22Rv1 (cell line): Measurements from ENCODE around the gene HOXD3.

ENCODE experiments used
- CTCF ChIP-seq: fragments of 450-650 bp; IDR thresholded peaks from 2 replicates; pipeline ENCODE4 v1.5.1; 2017; ENCODE audit warnings: mild to moderate bottlenecking
- ZFX ChIP-seq: fragments of 450-650 bp; IDR thresholded peaks from 2 replicates; pipeline ENCODE4 v1.6.1; 2017; ENCODE audit warnings: antibody characterized with exemption, borderline replicate concordance

GRCh38 chr2:176110415-176111308 lies 46.4 kb upstream of the HOXD3 start:
- no peak for TF ChIP-seq CTCF
- TF ChIP-seq ZFX = no peak
